ENCODE results near the gene HECTD4.

DNA sequence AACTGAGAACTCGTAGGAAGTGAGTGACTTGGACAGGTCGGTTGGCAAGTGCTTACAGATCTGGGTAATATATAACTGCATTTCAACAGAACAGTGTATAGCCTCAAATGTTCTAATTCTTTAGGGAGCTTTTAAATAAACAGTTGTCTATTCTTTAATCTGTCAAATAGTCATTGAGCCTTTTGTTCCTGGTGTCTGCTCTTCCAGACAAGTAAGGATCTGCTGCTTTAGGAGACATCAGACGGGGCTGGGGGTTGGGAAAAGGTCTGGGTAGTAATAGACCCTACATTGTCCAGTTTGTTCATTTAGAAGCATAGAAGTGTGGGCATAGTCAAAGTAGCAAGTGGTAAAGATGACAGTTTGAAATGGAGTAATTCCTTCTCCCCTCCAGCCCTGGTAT lies 38.5 kb upstream of the HECTD4 start:
- TF ChIP-seq SUZ12 (IDR thresholded peaks at IDR 0.05) (no peak), ZNF384 (IDR thresholded peaks at IDR 0.05) (no peak), FOXA1 (IDR thresholded peaks at IDR 0.05) (no peak), ARNT (IDR thresholded peaks at IDR 0.05) (no peak), SP1 (IDR thresholded peaks at IDR 0.05) (no peak), FOXM1 (IDR thresholded peaks at IDR 0.05; ENCODE audit: borderline replicate concordance) (no peak), LEF1 (IDR thresholded peaks at IDR 0.05; ENCODE audit: borderline replicate concordance) (no peak)
- TF ChIP-seq, protein P1, sequence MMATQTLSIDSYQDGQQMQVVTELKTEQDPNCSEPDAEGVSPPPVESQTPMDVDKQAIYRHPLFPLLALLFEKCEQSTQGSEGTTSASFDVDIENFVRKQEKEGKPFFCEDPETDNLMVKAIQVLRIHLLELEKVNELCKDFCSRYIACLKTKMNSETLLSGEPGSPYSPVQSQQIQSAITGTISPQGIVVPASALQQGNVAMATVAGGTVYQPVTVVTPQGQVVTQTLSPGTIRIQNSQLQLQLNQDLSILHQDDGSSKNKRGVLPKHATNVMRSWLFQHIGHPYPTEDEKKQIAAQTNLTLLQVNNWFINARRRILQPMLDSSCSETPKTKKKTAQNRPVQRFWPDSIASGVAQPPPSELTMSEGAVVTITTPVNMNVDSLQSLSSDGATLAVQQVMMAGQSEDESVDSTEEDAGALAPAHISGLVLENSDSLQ (IDR thresholded peaks at IDR 0.05): no peak

Data from HEK293T (cell line).